Uterus (tissue), 4 donors: ENCODE measurements around the gene OR52E8. TPM values are rescaled to one million over a fixed set of nuclear protein-coding genes. Genes with fewer than 3 reads are reported as not detected.

Experiments
- DNase-seq, 2 donors: peaks; one replicate each; pipeline ENCODE4 v3.0.0-alpha.2; 2019 to 2020
- H3K27ac ChIP-seq, 2 donors: fragments of 200-600 bp; sonication (generic); 1 replicate in 1 of 2; 2 replicates in 1 of 2; pipeline ENCODE4 v1.5.1; 2016 to 2018
- H3K27me3 ChIP-seq, 2 donors: fragments of 200-600 bp; sonication (generic); one replicate each; pipeline ENCODE4 v1.5.1; 2018 to 2019; ENCODE audit warnings: control low read depth in 1 of 2
- H3K36me3 ChIP-seq, 2 donors: fragments of 200-600 bp; sonication (generic); one replicate each; pipeline ENCODE4 v1.5.1; 2019; ENCODE audit warnings: control low read depth in 1 of 2
- H3K4me1 ChIP-seq, 2 donors: fragments of 200-600 bp; sonication (generic); one replicate each; pipeline ENCODE4 v1.5.1; 2018 to 2019; ENCODE audit warnings: control low read depth in 1 of 2
- H3K4me3 ChIP-seq, 2 donors: fragments of 200-600 bp; sonication (generic); 1 replicate in 1 of 2; 2 replicates in 1 of 2; pipeline ENCODE4 v1.5.1; 2018 to 2019; ENCODE audit warnings: mild to moderate bottlenecking in 1 of 2
- H3K9me3 ChIP-seq, 2 donors: fragments of 200-600 bp; sonication (generic); one replicate each; pipeline ENCODE4 v1.5.1; 2019; ENCODE audit warnings: control low read depth in 1 of 2
- POLR2A ChIP-seq, 2 donors: fragments of 450-650 bp; IDR thresholded peaks; one replicate each; pipeline ENCODE4 v1.6.1; 2016; ENCODE audit warnings: antibody characterized with exemption in 2 of 2, mild to moderate bottlenecking in 1 of 2, moderate library complexity in 1 of 2
- intact Hi-C: fragments of 100-400 bp; cut with DNase I; formaldehyde crosslinking; loops from one replicate; pipeline ENCODE4 v1.15.1; 2023; ENCODE audit warnings: low total_unique reads
- total RNA-seq, 4 donors: library from RNA; depleted of rRNA in 3 of 4; stranded (reverse); fragments of >200 nt in 3 of 4; gene quantifications; one replicate each; pipeline versions ENCODE4 v1.1.0 to v1.2.4, GENCODE V29; 2014 to 2023
- TF ChIP-seq, protein P1 (sequence below), 4 experiments: fragments of 200-600 bp in 2 of 4; fragments of 450-650 bp in 2 of 4; sonication (generic) in 2 of 4; IDR thresholded peaks; one replicate each; pipeline ENCODE4 v1.5.1; 2016 to 2019; ENCODE audit warnings: antibody characterized with exemption in 4 of 4, mild to moderate bottlenecking in 2 of 4, moderate library complexity in 1 of 4
- donor health status: DM: yes; HTN: yes; CAD: no.

OR52E8 gene
- total RNA-seq, 4 donors from 2014 or later, result not detected

DNA sequence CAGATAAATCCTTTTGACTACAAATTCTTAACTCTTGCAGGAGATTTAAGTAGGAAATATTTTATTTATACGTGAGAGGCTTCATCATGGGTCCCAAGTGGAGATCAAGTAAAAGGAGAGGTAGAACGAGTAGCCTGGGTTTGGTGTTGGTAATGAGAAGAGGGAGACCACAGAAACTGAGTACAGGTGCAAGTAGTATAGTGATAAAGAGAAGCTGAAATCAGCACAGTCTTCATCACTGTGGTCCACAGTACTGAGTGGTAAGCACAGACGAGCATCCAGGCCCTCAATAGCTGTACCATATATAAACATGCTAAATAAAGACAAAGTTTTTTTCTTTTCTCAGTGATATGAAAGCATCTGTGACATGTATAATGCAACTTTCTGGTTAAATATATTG, 29.7 kb upstream of the OR52E8 start:
- H3K27ac ChIP-seq, result no peak overlapping the region
- no peaks in the 10 kb centered on the region for H3K9me3 ChIP-seq
- no peak overlapping the region for H3K4me3 ChIP-seq
- no peaks in the 10 kb centered on the region for H3K4me1 ChIP-seq
- DNase-seq, result no peak
- TF ChIP-seq, protein P1, sequence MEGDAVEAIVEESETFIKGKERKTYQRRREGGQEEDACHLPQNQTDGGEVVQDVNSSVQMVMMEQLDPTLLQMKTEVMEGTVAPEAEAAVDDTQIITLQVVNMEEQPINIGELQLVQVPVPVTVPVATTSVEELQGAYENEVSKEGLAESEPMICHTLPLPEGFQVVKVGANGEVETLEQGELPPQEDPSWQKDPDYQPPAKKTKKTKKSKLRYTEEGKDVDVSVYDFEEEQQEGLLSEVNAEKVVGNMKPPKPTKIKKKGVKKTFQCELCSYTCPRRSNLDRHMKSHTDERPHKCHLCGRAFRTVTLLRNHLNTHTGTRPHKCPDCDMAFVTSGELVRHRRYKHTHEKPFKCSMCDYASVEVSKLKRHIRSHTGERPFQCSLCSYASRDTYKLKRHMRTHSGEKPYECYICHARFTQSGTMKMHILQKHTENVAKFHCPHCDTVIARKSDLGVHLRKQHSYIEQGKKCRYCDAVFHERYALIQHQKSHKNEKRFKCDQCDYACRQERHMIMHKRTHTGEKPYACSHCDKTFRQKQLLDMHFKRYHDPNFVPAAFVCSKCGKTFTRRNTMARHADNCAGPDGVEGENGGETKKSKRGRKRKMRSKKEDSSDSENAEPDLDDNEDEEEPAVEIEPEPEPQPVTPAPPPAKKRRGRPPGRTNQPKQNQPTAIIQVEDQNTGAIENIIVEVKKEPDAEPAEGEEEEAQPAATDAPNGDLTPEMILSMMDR (IDR thresholded peaks at IDR 0.05), result no peak
- TF ChIP-seq POLR2A (IDR thresholded peaks at IDR 0.05), result no peak
- no peaks in the 10 kb centered on the region for H3K27me3 ChIP-seq
- no peaks in the 10 kb centered on the region for H3K36me3 ChIP-seq
- intact Hi-C loops, result no loop called here

DNA sequence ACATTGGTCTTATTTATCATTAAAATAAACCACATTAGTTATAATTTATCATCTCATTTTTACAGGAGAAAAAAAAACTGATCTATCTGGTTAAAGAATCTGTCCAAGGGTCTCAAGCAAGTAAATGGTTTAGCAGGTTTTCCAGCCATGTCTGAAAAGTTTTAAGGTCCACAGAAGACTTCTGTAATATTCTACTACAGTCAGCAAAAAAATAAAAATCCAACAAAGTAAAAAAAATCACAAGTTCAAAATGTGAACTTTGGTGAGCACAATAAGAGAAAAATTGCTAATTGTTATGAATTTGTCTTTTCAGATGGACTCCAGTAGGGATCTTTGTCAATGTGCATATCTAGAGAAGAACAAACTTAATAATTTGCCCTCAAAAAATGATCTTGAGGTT, 24.3 kb upstream of the OR52E8 start:
- no peak for TF ChIP-seq POLR2A (IDR thresholded peaks at IDR 0.05)
- TF ChIP-seq, protein P1 (IDR thresholded peaks at IDR 0.05), result no peak
- intact Hi-C loops, result no loop called here
- Histone ChIP-seq H3K27ac (no peak overlapping the region), H3K36me3 (no peaks in the 10 kb centered on the region), H3K4me3 (no peak overlapping the region), H3K27me3 (no peaks in the 10 kb centered on the region), H3K4me1 (no peaks in the 10 kb centered on the region), H3K9me3 (no peaks in the 10 kb centered on the region)
- DNase-seq, result no peak

- Histone ChIP-seq H3K27me3 (no peaks in the 10 kb centered on the region), H3K4me3 (no peak within 1 kb of the TSS), H3K27ac (no peak within 1 kb of the TSS), H3K4me1 (no peaks in the 10 kb centered on the region), H3K36me3 (no peaks in the 10 kb centered on the region), H3K9me3 (no peaks in the 10 kb centered on the region)
- intact Hi-C loops, result no loop called here
- no peak for DNase-seq
- no peak for TF ChIP-seq POLR2A (IDR thresholded peaks at IDR 0.05)
- TF ChIP-seq, protein P1 (IDR thresholded peaks at IDR 0.05), result no peak
Observed at GRCh38 chr11:5880329-5880728, 22.8 kb upstream of the OR52E8 start, which contains the start of gene OR52E4. OR52E4 (plus strand) TSS chr11:5880629; CDS start chr11:5884293, 3,664 bp downstream.

DNA sequence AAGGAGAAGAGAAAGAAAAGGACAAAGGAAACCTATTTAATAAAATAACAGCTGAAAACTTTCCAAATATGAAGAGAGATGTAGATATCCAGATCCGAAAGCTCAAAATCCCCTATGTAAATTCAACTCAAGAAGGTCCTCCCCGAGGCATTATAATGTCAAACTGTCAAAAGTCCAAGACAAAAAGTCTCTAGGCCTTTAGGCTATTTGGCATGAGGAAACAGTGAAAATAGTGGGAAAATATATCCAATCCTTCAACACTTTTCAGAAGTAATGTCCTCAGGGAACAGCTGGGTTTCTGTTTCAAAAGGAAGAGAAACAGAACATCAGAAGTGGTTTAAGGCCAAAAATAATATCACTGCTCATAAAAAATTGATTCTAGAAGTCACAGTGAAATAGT, 21.1 kb upstream of the OR52E8 start:
- H3K36me3 ChIP-seq, result no peaks in the 10 kb centered on the region
- TF ChIP-seq, protein P1 (IDR thresholded peaks at IDR 0.05), result no peak
- no peak for TF ChIP-seq POLR2A (IDR thresholded peaks at IDR 0.05)
- H3K9me3 ChIP-seq, result no peaks in the 10 kb centered on the region
- no peak for DNase-seq
- no peaks in the 10 kb centered on the region for H3K4me1 ChIP-seq
- H3K27me3 ChIP-seq, result no peaks in the 10 kb centered on the region
- no peak overlapping the region for H3K4me3 ChIP-seq
- intact Hi-C loops, result no loop called here
- H3K27ac ChIP-seq, result no peak overlapping the region

GRCh38 chr11:5865826-5866225, 8.3 kb upstream of the OR52E8 start:
- no peak overlapping the region for H3K4me3 ChIP-seq
- intact Hi-C loops, result no loop called here
- H3K36me3 ChIP-seq, result no peaks in the 10 kb centered on the region
- H3K4me1 ChIP-seq, result no peaks in the 10 kb centered on the region
- no peaks in the 10 kb centered on the region for H3K27me3 ChIP-seq
- TF ChIP-seq, protein P1 (IDR thresholded peaks at IDR 0.05), result no peak
- TF ChIP-seq POLR2A (IDR thresholded peaks at IDR 0.05), result no peak
- H3K9me3 ChIP-seq, result no peaks in the 10 kb centered on the region
- no peak for DNase-seq
- H3K27ac ChIP-seq, result no peak overlapping the region
